ENCODE data around the gene HES5. TPM values are rescaled to one million over a fixed set of nuclear protein-coding genes. Genes with fewer than 3 reads are reported as not detected.
"Not testable (repeated sequence)": the region's sequence is repeated elsewhere in the genome, so short reads cannot be mapped to it uniquely, and the experiment has no call there.

The HES5 gene, protein sequence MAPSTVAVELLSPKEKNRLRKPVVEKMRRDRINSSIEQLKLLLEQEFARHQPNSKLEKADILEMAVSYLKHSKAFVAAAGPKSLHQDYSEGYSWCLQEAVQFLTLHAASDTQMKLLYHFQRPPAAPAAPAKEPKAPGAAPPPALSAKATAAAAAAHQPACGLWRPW
- 1 to 10 TPM; 1.3 to 7.8 (median 1.6) TPM for total RNA-seq
- long read RNA-seq, donor 1, partial matches to known transcripts: 0 of 2 reads
- long read RNA-seq, donor 1, other reads (novel, unspliced or antisense): 2 of 2 reads
- long read RNA-seq, donor 2: 0 reads

DNA sequence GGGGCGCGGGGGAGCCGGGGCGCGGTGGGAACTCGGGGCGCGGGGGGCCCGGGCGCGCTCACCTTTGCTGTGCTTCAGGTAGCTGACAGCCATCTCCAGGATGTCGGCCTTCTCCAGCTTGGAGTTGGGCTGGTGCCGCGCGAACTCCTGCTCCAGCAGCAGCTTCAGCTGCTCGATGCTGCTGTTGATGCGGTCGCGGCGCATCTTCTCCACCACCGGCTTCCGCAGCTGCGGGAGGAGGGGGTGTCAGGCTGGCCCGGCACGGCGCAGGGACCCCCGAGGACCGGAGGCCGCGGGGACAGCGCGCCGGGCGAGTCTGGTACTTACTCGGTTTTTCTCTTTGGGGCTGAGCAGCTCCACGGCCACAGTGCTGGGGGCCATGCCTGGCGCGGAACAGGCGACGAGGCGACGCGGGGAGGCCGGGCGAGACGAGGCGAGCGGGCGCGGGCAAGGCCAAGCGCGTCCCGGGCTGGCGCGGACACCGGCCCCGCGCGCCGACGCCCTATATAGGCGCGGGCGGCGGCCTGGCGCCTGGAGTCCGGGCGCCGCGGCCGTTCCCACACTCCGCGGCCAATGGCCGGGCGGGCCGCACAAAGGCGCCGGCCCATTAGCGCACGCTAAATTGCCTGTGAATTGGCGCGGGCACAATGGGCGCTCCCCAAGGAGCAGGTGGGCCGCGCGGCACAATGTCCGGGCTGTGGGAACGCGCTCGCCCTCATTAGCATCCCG lies at the start of gene HES5:
HES5 (minus strand) TSS at position 480 of the 729 bp plus-strand sequence; CDS start at position 381, 99 bp downstream.
- no peaks in the 10 kb centered on the region for H3K9me3 ChIP-seq
- peak in 2 of 3 donors; percentile 69 to 77 for DNase-seq
- peaks cover 54% of the 10 kb centered on the region for H3K4me1 ChIP-seq (ENCODE audit: low read depth)
- TF ChIP-seq, protein P1, sequence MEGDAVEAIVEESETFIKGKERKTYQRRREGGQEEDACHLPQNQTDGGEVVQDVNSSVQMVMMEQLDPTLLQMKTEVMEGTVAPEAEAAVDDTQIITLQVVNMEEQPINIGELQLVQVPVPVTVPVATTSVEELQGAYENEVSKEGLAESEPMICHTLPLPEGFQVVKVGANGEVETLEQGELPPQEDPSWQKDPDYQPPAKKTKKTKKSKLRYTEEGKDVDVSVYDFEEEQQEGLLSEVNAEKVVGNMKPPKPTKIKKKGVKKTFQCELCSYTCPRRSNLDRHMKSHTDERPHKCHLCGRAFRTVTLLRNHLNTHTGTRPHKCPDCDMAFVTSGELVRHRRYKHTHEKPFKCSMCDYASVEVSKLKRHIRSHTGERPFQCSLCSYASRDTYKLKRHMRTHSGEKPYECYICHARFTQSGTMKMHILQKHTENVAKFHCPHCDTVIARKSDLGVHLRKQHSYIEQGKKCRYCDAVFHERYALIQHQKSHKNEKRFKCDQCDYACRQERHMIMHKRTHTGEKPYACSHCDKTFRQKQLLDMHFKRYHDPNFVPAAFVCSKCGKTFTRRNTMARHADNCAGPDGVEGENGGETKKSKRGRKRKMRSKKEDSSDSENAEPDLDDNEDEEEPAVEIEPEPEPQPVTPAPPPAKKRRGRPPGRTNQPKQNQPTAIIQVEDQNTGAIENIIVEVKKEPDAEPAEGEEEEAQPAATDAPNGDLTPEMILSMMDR (IDR thresholded peaks at IDR 0.05): no peak
- H3K36me3 ChIP-seq (ENCODE audit: low read depth): no peaks in the 10 kb centered on the region
- peak; percentile 46 for ATAC-seq
- no peak within 1 kb of the TSS for H3K4me3 ChIP-seq
- intact Hi-C loops (cut with DNase I, micrococcal nuclease): no loop called here

DNA sequence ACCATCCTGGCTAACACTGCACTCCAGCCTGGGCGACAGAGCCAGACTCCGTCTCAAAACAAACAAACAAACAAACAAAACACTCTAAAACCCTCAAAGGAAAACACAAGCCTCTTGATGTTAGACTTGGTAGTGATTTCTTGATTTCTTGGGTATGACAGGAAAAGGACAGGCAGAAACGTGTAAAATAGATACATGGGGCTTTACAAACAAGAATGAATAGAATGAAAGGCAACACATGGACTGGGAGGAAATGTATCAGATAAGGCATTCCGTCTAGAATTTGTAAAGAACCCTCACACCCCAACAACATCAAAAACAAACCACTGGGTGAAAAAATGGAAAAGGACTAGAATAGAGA lies 48.7 kb upstream of the HES5 start:
- Histone ChIP-seq H3K36me3 (ENCODE audit: low read depth) (no peaks in the 10 kb centered on the region), H3K4me3 (no peak overlapping the region), H3K9me3 (no peaks in the 10 kb centered on the region), H3K4me1 (ENCODE audit: low read depth) (peaks cover 26% of the 10 kb centered on the region)
- intact Hi-C loops (cut with DNase I, micrococcal nuclease): no loop called here
- no peak for DNase-seq
- no peak for ATAC-seq
- TF ChIP-seq, protein P1 (IDR thresholded peaks at IDR 0.05): no peak

DNA sequence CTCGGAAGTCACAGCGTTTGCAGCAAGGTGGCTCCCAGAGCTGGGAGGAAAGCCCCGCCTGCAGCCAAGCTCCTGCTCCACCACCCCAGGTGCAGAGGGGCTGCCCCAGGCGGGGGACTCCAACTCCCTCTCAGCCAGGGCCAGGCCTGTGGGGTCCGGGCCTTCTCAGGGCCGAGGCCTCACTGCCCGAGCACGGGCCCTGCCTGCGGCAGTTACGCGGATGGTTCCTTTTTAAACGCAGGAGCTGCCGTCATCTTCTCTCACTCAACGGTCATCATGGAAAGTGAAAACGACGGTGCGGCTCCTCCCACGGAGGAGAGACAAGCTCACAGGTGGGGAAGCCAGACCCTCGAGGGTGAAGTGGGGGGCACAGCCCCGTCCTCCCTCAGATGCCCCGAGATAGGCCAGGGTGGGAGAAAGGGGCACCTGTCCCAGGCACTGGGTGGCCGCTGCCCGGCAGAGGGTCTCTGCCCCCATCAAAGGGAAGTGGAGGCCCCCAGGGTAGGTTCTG lies 47.6 kb upstream of the HES5 start:
- intact Hi-C loops (cut with DNase I, micrococcal nuclease); H3K9me3 ChIP-seq; H3K36me3 ChIP-seq (ENCODE audit: low read depth): not testable (repeated sequence)
- DNase-seq (peak in 2 of 3 donors; percentile 60 to 67), ATAC-seq (peak; percentile 5)
- Histone ChIP-seq H3K4me3 (peak overlapping the region; percentile 13), H3K4me1 (ENCODE audit: low read depth) (peaks cover 23% of the 10 kb centered on the region)

DNA sequence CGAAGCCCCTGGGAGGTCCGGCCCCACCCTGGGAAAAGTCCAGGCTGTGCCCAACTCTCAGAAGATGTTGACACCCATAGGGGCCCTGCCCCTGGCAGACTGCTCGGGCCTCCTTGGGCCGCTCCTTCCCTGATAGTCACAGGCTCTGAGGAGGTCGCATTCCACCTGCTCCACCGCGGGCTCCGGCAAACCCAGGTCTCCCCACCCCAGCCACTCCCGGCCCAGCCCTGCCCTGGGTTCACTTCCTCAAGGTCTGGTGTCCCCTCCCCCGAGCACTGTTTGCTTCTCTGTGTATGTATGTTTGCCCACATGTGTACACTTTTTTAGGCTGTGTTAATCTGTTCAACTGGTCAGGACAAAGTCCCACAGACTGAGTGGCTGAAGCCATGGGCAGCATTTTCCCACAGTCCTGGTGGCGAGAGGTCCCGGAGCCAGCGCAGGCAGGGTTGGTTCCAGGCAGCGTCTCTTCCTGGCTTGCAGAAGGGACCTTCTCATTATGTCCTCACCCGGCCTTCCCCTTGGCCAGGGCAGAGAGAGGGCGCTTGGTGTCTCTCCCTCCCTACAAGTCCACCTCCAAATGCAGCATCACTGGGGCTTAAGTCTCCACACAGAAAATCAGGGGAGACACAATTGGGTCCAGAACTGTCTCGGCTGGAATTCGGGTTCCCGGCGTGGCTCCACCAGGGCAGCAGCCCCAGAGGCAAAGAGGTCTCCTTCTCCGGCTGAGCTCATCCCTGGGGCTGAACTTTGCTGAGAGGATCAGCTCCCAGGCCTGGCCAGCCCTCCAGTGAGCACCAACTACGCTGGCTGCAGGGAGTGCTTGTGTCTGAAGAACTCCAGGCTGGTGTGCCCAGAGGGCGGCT lies 46.0 kb upstream of the HES5 start:
- Histone ChIP-seq H3K36me3 (ENCODE audit: low read depth) (no peaks in the 10 kb centered on the region), H3K4me3 (no peak overlapping the region), H3K4me1 (ENCODE audit: low read depth) (peaks cover 23% of the 10 kb centered on the region), H3K9me3 (no peaks in the 10 kb centered on the region)
- peak; percentile 81 for ATAC-seq
- TF ChIP-seq, protein P1 (IDR thresholded peaks at IDR 0.05): no peak
- DNase-seq: peak; percentile 94 to 96 (median 96)
- intact Hi-C loops (cut with DNase I, micrococcal nuclease): no loop called here

DNA sequence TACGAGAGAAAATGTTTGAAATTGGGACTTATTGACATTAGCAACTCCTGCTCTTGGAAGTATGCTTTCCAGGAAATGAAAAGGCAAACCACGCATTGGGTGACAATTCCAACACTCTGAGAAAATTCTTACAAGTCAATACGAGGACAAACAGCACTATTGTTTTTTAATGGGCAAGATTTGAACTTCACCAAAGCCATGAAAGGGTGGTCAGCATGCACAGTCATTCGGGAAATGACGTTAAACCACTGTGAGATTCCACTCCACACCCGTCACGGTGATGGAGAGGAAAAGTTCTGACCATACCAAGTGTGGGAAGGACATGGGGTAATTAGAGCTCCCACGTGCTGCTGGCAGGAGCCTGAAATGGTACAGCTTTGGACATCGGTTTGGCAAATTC lies 44.3 kb upstream of the HES5 start:
- H3K36me3 ChIP-seq (ENCODE audit: low read depth): no peaks in the 10 kb centered on the region
- no peaks in the 10 kb centered on the region for H3K9me3 ChIP-seq
- H3K4me3 ChIP-seq: no peak overlapping the region
- peaks cover 23% of the 10 kb centered on the region for H3K4me1 ChIP-seq (ENCODE audit: low read depth)
- TF ChIP-seq, protein P1 (IDR thresholded peaks at IDR 0.05): no peak
- intact Hi-C loops (cut with DNase I, micrococcal nuclease): no loop called here
- DNase-seq (no peak), ATAC-seq (no peak)
